Neural cell (in vitro differentiated cells): ENCODE results near the gene USP31.

ENCODE experiments used
- CTCF ChIP-seq: fragments of 450-650 bp; IDR thresholded peaks from 2 replicates; pipeline ENCODE4 v1.5.1; 2014; ENCODE audit warnings: antibody characterized with exemption, mild to moderate bottlenecking, moderate library complexity; ENCODE audit not compliant: poor library complexity, severe bottlenecking
- EZH2 ChIP-seq: fragments of 200-600, 300-800 bp; shearing (Covaris generic), sonication (generic); IDR thresholded peaks from 2 replicates; pipeline ENCODE4 v1.6.1; 2014; ENCODE audit warnings: antibody characterized with exemption, low read length, borderline replicate concordance, mild to moderate bottlenecking; ENCODE audit not compliant: insufficient read depth, poor library complexity, severe bottlenecking
- POLR2AphosphoS5 ChIP-seq: IDR thresholded peaks from 2 replicates; pipeline ENCODE4 v1.6.1; 2012
- RAD21 ChIP-seq: fragments of 450-650 bp; conservative IDR thresholded peaks from 2 replicates; pipeline ENCODE4 v1.6.1; 2014; ENCODE audit warnings: antibody characterized with exemption, mild to moderate bottlenecking, moderate library complexity
- TAF1 ChIP-seq: IDR thresholded peaks from 2 replicates; pipeline ENCODE4 v1.6.1; 2012; ENCODE audit warnings: low read depth

- no peak for TF ChIP-seq CTCF
- TF ChIP-seq POLR2AphosphoS5 = no peak
- no peak for TF ChIP-seq RAD21
- TF ChIP-seq TAF1 = no peak
- no peak for TF ChIP-seq EZH2
Observed at GRCh38 chr16:23089111-23089510, 60.1 kb downstream of the USP31 start.
